Measurements from ENCODE around the gene HPD. TPM values are rescaled to one million over a fixed set of nuclear protein-coding genes. Genes with fewer than 3 reads are reported as not detected.
"Not testable (repeated sequence)": the region's sequence is repeated elsewhere in the genome, so short reads cannot be mapped to it uniquely, and the experiment has no call there.

HPD gene
- total RNA-seq, 1 donor from 2014 or later: 0.33 TPM

GRCh38 chr12:121858318-121858661 is 369 bp downstream of the HPD start:
- DNase-seq (ENCODE audit: low read depth): no peak
- Histone ChIP-seq H3K36me3 (ENCODE audit: control insufficient read depth, insufficient read depth, low read length) (no peaks in the 10 kb centered on the region), H3K27me3 (ENCODE audit: control insufficient read depth, insufficient read depth, low read length) (no peaks in the 10 kb centered on the region), H3K4me3 (ENCODE audit: low read depth, low read length) (no peak overlapping the region)
- no peak for TF ChIP-seq CTCF (IDR thresholded peaks at IDR 0.05; ENCODE audit: insufficient read depth, low read length, poor library complexity, severe bottlenecking)

- Histone ChIP-seq H3K4me3 (ENCODE audit: low read depth, low read length) (no peak overlapping the region), H3K36me3 (ENCODE audit: control insufficient read depth, insufficient read depth, low read length) (no peaks in the 10 kb centered on the region), H3K27me3 (ENCODE audit: control insufficient read depth, insufficient read depth, low read length) (no peaks in the 10 kb centered on the region)
- no peak for TF ChIP-seq CTCF (IDR thresholded peaks at IDR 0.05; ENCODE audit: insufficient read depth, low read length, poor library complexity, severe bottlenecking)
- no peak for DNase-seq (ENCODE audit: low read depth)
Measured at GRCh38 chr12:121857322-121858246, 1.1 kb downstream of the HPD start.

GRCh38 chr12:121852392-121852791 is 6.3 kb downstream of the HPD start:
- H3K4me3 ChIP-seq (ENCODE audit: low read depth, low read length); H3K27me3 ChIP-seq (ENCODE audit: control insufficient read depth, insufficient read depth, low read length); H3K36me3 ChIP-seq (ENCODE audit: control insufficient read depth, insufficient read depth, low read length); DNase-seq (ENCODE audit: low read depth): not testable (repeated sequence)

- H3K36me3 ChIP-seq (ENCODE audit: control insufficient read depth, insufficient read depth, low read length): no peaks in the 10 kb centered on the region
- no peaks in the 10 kb centered on the region for H3K27me3 ChIP-seq (ENCODE audit: control insufficient read depth, insufficient read depth, low read length)
- no peak overlapping the region for H3K4me3 ChIP-seq (ENCODE audit: low read depth, low read length)
- TF ChIP-seq CTCF (IDR thresholded peaks at IDR 0.05; ENCODE audit: insufficient read depth, low read length, poor library complexity, severe bottlenecking): no peak
- no peak for DNase-seq (ENCODE audit: low read depth)
Measured at GRCh38 chr12:121849665-121850064, 9.0 kb downstream of the HPD start.

- H3K4me3 ChIP-seq (ENCODE audit: low read depth, low read length): no peak overlapping the region
- DNase-seq (ENCODE audit: low read depth): no peak
- H3K27me3 ChIP-seq (ENCODE audit: control insufficient read depth, insufficient read depth, low read length): no peaks in the 10 kb centered on the region
- H3K36me3 ChIP-seq (ENCODE audit: control insufficient read depth, insufficient read depth, low read length): no peaks in the 10 kb centered on the region
- TF ChIP-seq CTCF (IDR thresholded peaks at IDR 0.05; ENCODE audit: insufficient read depth, low read length, poor library complexity, severe bottlenecking): no peak
Measured at GRCh38 chr12:121849211-121849610, 9.4 kb downstream of the HPD start.

- no peak for TF ChIP-seq CTCF (IDR thresholded peaks at IDR 0.05; ENCODE audit: insufficient read depth, low read length, poor library complexity, severe bottlenecking)
- no peak overlapping the region for H3K4me3 ChIP-seq (ENCODE audit: low read depth, low read length)
- H3K27me3 ChIP-seq (ENCODE audit: control insufficient read depth, insufficient read depth, low read length): no peaks in the 10 kb centered on the region
- DNase-seq (ENCODE audit: low read depth): no peak
- no peaks in the 10 kb centered on the region for H3K36me3 ChIP-seq (ENCODE audit: control insufficient read depth, insufficient read depth, low read length)
Measured at GRCh38 chr12:121845701-121846100, 13.0 kb downstream of the HPD start.
